ENCODE measurements around the gene IGDCC3.

GRCh38 chr15:65323071-65323511 is 54.7 kb downstream of the IGDCC3 start:
- TF ChIP-seq CTCF (IDR thresholded peaks at IDR 0.05 in 8 of 11, conservative IDR thresholded peaks at IDR 0.05 in 3 of 11) (no peak), POLR2A (IDR thresholded peaks at IDR 0.05) (no peak), POLR2AphosphoS5 (IDR thresholded peaks at IDR 0.05) (no peak)
